ENCODE data around the gene NT5C1B.

Gene NT5C1B

GRCh38 chr2:18592372-18592771 is 3.0 kb upstream of the NT5C1B start:
- no peak for TF ChIP-seq CTCF (IDR thresholded peaks at IDR 0.05; ENCODE audit: borderline replicate concordance, insufficient read depth, low read depth, low read length)
- H3K4me3 ChIP-seq (ENCODE audit: low read depth, low read length): no peak overlapping the region

- H3K4me3 ChIP-seq (ENCODE audit: low read depth, low read length): no peak overlapping the region
- no peak for TF ChIP-seq CTCF (IDR thresholded peaks at IDR 0.05; ENCODE audit: borderline replicate concordance, insufficient read depth, low read depth, low read length)
Observed at GRCh38 chr2:18588802-18589201, 567 bp downstream of the NT5C1B start.

GRCh38 chr2:18588049-18588448 is 1.3 kb downstream of the NT5C1B start:
- TF ChIP-seq CTCF (IDR thresholded peaks at IDR 0.05; ENCODE audit: borderline replicate concordance, insufficient read depth, low read depth, low read length): no peak

GRCh38 chr2:18585526-18585925 is 3.8 kb downstream of the NT5C1B start:
- no peak for TF ChIP-seq CTCF (IDR thresholded peaks at IDR 0.05; ENCODE audit: borderline replicate concordance, insufficient read depth, low read depth, low read length)

More at GRCh38 chr2:18588049-18588448, 1.3 kb downstream of the NT5C1B start:
- H3K4me3 ChIP-seq (ENCODE audit: low read depth, low read length): no peak overlapping the region

GRCh38 chr2:18584608-18584954 is 4.8 kb downstream of the NT5C1B start:
- no peak for TF ChIP-seq CTCF (IDR thresholded peaks at IDR 0.05; ENCODE audit: borderline replicate concordance, insufficient read depth, low read depth, low read length)
- no peak overlapping the region for H3K4me3 ChIP-seq (ENCODE audit: low read depth, low read length)

More at GRCh38 chr2:18585526-18585925, 3.8 kb downstream of the NT5C1B start:
- H3K4me3 ChIP-seq (ENCODE audit: low read depth, low read length): no peak overlapping the region

GRCh38 chr2:18583905-18584607 is 5.3 kb downstream of the NT5C1B start:
- TF ChIP-seq CTCF (IDR thresholded peaks at IDR 0.05; ENCODE audit: borderline replicate concordance, insufficient read depth, low read depth, low read length): no peak
- H3K4me3 ChIP-seq (ENCODE audit: low read depth, low read length): no peak overlapping the region

GRCh38 chr2:18580606-18581005 is 8.8 kb downstream of the NT5C1B start:
- no peak for TF ChIP-seq CTCF (IDR thresholded peaks at IDR 0.05; ENCODE audit: borderline replicate concordance, insufficient read depth, low read depth, low read length)
- no peak overlapping the region for H3K4me3 ChIP-seq (ENCODE audit: low read depth, low read length)
